ENCODE measurements around the gene C2orf72. TPM values are rescaled to one million over a fixed set of nuclear protein-coding genes. Genes with fewer than 3 reads are reported as not detected.
A peak's percentile ranks its signal among the peaks of the same experiment; 100 is the strongest.

C2orf72 gene
- total RNA-seq, 1 donor from 2014 or later = 27.7 TPM

DNA sequence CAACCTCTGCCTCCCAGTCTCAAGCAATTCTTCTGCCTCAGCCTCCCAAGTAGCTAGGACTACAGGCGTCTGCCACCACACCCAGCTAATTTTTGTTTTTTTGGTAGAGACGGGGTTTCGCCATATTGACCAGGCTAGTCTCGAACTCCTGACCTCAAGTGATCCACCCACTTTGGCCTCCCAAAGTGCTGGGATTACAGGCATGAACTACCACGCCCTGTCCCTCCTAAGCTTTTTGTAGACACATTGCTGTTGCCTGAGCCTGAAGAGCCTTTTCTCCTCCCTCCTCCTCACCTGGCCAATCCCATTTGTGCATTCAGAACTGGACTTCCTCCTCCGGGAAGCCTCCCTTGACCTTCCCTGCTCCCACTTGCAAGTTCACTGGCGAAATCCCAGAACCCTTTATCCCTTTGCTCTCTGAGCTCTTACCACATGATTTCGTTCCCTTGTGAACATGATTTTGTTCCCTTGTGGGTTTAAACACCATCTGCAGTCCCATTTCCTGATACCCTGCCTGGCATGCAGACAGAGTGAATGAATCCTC, 2.6 kb downstream of the C2orf72 start:
- FAIRE-seq (no peak), DNase-seq (ENCODE audit: low spot score in 2 of 2) (no peak)

DNA sequence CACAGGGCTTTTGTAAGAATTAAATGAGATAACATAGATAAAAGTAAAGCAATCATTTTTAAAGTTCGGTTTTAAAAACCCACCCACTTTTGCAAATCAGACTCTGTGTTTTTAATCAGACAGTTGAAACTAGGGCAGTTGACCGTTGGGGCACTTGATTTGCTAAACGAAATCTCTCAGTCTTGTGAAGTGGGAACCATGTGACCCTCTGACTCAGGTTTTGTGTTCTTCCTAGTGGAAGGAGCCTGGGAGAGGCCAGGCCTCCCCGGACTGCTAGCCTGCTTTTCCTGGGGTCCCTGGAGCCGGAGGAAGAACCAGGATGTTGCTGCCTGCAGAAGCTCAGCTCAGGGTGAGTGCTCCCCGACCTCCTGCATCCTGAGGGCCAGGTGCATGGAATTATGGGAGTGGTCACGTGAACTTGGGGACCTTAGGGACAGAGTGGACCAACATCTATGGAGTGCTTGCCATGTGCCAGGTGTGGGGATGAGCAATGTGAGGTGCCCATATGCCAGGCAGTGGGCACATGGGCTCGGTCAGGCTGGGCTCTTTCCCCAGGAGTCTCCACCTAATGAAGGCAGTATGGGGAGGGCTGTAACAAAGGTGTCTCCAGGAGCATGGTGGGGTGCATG, 3.9 kb downstream of the C2orf72 start:
- DNase-seq (ENCODE audit: low spot score in 2 of 2) (no peak), FAIRE-seq (no peak)

DNA sequence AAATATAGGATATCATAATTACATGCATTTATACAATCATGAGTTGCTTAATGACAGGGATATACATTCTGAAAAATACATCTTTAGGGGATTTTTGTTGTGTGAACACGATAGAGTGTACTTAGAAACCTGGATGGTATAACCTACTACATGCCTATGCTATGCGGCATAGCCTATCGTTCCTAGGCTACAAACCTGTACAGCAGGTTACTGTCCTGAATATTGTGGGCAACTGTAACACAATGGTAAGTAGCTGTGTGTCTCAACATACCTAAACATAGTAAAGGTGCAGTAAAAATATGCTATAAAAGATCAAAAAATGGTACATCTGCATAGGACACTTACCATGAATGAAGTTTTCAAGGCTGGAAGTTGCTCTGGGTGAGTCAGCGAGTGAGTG, 6.5 kb downstream of the C2orf72 start:
- FAIRE-seq = no peak
- DNase-seq (ENCODE audit: low spot score in 2 of 2) = no peak

DNA sequence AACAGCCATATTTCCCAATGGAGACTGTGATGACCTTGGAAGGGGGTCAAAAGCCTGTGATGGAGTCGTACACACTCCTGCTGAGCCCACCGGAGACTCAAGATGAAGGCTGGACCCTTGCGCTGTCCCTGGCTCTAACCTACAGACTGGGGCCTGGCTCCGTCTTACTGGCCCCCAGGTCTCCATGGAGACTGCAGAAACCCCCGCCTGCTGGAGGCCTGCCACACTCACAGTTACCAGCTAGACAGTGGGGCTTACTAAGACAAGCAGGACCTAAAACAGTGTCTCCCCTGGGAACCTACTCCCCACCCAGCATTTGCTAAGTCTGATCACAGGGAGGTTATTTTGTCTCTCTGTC, 9.6 kb downstream of the C2orf72 start:
- DNase-seq (ENCODE audit: low spot score in 2 of 2) (no peak), FAIRE-seq (no peak)

DNA sequence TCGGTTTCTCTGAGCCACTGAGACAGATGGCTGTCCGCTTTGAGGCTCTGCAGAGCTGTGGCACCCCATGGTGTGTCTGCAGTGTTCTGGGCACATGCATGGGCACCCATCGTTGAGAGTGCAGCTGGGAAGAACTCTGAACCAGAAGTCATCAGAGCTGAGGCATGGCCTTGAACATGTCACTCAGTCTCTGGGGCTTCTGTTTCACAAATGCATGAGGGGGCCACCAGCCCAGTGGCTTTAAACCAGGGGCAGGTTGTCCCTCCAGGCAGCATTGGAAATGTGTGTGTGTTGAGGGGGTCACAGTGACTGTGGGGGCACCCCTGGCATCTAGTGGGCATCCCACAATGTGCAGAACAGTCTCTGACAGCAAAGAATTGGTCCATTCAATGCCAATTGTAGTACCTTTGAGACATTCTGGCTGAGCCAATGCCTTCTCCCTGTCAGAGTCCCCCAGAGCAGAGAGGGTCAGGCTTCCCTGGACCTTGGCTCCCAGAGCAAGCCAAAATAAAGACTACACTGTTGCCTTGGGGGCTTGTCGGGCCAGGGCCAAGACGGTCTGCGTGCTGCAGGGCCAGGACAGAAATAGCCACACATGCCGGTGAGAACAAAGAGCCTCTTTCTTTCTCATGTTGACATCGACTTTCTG, 10.1 kb downstream of the C2orf72 start:
- FAIRE-seq (no peak), DNase-seq (ENCODE audit: low spot score in 2 of 2) (peak in 1 of 2 donors; percentile 51)

DNA sequence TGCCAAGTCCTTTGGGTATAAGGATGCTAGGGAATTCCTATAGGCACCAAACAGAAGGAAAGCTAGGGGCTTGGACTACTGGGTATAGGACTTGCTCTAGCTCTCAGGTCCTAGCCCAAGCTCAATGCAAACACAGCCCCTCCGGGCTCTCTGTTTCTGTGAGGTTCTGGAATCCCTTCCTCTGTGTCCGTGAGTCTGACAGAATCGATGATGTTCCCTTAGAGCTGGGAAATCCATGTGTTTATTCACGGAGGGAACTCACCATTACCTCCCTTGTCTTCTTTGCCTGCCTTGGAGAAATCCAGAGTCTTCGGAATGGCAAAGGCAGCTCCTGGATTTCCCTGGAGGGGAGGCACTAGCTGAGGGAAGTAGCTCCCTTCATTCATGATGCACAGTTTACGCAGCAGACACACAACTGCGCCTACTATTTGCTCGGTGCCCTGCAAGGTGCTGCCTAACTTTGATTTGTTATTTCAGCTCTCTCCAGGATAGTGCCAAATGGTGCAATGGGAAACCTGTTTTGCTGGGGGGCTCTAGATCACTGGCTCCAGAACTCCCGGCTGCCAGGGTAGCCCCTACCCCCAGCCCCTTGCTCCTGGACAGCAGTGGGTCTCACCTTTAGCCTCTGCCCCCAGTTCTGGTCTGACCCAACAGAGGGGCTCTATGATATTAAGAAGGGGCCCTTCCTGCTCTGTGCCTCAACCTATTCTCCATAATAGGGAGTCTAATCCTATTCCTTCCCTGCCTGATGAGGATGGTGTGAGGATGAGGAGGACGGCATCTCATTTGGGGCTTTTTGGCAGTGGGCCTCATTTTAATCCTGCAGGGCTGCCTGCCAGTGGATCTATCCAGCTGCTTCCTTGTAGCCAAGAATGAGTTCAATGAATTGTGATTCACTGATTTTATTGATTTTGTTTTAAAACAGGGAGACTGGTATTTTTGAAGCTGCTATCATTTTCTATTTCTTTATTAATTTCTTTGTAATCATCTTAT, 10.9 kb downstream of the C2orf72 start:
- FAIRE-seq = no peak

DNA sequence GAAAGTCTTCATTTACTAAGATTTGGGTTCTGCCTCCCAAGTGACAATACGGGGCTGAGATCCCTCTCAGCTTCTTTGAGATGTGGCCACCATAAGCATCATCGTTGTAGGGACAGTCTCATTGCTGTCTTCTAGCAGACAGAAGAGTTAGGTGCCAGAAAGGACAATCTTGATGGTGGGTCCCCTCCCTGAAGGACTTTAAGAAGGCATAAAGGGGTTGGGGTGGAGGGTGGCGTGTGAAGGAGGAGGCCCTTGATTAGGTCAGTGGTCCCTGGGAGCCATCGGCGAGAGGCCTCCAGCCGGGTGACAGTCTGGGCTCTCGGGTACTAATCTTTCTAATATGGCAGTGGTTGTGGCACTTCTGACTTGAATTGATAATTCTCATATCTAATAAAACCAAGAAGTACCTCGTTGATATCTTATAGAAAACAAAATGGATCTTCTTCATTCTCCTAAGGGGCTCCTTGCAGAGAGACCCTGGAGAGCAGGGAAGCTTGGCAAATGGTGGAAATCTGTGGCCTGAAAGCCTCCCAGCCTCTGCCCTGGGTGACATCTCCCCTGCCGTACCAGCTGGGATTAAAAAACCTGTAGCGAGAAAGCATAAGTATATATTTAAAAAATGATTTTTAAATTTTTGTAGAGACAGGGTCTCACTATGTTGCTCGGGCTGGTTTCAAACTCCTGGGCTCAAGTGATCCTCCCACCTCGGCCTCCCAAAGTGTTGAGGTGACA, 12.1 kb downstream of the C2orf72 start:
- no peak for FAIRE-seq
- DNase-seq (ENCODE audit: low spot score in 2 of 2) = no peak

More for the DNA sequence above, 10.9 kb downstream of the C2orf72 start:
- DNase-seq (ENCODE audit: low spot score in 2 of 2) = no peak

DNA sequence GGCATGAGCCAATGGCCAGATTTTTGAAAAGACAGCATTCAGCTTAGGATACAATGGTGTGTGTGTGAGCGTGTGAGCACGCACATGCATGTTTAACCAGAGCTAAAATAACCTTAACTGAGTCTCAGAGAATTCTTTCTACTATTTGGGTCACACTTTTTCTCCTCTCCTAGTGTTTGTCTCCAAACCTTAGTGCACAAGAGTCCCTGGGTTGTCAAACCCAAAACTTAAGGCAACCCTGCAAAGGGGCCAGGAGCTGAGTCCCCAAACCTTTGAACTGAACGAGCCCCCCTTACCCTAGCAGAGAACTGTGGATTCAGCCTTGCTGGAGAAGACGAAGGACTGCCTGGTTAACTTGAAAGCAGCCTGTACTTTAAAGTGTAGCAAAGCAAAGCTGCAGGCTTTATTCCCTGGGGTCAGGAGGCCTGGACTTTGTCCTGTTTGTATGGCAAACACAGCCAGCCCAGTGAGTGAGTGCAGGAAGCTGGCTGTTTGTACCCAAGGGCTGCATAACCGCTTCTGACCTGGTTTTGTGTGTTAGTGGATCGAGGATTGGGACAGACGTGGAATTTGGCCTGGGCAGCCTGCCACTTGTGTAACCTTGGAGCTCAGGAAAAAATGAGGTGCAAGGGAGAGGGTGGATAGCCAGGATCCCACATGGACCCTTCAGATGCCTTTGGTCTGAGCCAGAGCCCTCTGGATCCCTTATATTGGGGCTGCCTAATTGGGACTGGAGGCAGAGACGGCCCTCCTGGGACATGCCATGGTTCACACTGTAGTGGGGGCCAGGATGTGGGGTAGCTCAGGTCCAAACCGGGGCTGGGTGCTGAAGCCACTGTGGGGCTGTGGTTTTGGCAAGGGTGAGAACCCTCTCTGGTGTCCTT, 12.9 kb downstream of the C2orf72 start:
- FAIRE-seq = no peak
- no peak for DNase-seq (ENCODE audit: low spot score in 2 of 2)

DNA sequence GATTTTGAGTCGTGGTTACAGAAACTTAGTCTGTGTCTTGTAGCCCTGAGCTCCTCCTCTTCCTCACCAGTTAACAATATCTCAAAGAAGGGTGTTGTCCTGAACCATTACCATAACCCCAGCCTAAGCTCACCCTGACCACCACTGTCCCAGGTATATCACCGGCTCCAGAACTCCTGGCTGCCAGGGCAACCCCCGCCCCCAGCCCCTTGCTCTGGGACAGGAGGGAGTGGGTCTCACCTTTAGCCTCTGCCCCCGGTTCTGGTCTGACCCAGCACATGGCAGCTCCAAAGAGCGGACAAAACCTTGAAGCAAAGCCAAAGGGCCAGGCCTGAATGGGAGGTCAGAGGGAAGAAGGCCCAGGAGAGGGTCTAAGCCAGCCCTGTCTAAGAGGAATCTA, 13.8 kb downstream of the C2orf72 start:
- FAIRE-seq = no peak
- no peak for DNase-seq (ENCODE audit: low spot score in 2 of 2)

DNA sequence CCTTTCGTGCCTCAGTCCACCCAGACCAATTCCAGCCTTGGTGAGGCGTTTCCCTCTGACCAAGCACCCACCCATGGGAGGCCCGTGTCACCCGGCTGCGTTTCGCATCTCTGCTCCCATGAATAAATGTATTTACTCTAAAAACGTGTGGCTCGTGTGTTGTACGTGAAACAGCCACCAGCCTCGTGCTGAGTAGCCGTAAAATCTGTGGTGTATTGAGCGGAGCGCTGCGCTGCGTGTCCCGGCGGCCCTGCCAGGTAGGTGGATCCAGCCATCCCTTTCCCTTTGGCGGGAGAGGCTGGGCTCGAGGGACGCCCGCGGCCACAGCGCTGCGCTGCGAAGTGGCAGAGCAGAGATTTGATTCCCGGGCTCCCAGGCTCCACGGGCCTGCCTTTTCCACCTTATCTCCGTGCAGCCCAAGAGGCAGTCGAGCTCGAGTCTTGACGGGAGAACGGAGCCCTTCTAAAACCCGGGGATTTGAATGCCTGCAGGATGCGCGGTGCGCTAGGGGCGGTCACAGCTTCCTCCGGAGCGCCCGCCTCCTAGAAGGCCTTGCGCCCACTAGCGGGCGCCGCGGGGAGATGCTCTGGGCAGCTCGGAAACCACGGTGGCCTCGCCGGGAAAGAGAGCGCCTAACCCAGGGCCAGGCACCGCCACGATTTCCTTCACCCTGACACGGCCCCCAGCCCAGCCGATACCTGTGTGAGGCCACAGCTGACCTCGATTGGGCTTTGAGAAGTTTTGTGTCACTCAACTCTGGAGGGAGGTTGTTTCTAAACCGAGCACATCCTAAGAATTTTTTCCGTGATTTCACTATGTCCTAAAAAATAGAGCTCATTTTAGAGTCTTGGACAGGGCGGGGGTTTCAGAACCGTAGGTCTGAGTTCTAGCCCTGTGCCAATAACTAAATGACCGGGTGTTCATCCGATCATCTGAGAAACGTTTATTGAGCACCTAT, 15.4 kb downstream of the C2orf72 start:
- FAIRE-seq (no peak), DNase-seq (ENCODE audit: low spot score in 2 of 2) (peak; percentile 61 to 80)

DNA sequence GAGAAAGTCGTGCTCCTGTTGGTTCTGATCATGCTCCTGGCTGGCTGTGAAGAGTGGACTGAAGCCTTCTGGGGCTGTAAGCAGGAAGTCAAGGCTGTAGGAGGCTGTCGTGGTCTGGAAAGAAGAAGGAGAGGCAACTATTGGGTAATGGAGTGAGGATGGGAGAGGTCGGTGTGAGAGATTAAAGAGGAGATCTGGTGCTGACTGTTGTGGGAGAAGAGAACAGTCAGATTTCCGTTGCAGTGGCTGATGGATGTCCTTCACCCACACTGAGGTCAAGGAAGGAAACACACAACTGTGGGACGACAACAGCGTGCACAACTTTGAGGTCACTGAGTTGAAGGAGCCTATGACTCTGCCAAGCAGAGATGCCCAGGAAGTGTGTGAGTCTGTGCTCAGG, 16.5 kb downstream of the C2orf72 start:
- FAIRE-seq (no peak), DNase-seq (ENCODE audit: low spot score in 2 of 2) (no peak)

DNA sequence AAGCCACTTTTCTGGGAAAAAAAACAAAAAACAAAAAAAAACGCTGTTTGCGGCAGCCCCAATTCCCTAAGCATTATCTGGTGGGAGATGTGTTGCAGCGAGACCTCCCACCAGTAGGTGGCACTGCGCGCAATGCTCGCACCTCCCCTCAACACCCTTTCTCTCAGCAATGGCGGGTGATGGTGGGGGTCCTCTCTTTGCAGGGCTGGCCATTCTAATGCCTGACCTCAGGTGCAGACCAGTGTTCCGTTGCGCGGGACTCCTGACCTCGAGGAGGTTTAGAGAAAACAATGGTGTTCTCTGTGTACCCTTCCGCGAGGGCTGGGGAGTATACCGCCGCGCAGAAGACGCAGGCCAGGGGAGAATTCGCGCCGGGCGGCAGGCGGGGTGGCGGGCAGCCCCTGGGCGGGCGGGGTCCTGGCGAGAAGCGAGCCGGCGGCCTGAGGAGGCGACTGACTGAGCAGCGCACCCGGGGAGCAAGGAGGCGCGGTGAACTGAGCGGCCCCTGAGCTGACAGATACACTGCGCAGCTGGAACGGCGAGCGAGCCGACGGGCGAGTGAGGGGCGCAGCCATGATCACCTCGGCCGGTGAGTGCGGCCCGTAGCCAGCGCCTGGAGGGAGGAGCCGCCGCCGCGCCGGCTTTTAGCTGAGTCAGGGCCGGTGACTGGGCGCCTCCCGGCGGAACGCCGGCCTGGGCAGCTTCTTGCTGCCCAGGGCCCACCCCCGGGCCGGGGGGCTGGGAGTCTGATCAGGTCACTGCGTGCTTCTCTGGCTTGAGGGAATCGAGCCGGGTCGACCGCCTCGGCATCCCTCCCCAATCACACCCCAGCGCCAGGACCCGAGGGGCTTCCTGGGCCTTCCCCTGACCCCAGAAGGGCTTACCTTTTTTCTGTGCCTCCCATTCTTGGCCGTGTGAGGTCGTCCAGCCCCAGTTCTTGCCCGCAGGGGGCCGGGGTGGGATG, 19.4 kb downstream of the C2orf72 start, which contains the start of gene PSMD1:
Gene PSMD1, plus strand, starts transcription at position 415 of the 964 bp plus-strand sequence. Its CDS starts 159 bp downstream, at position 574.
- peak; percentile 86 to 88 for DNase-seq (ENCODE audit: low spot score in 2 of 2)
- no peak for FAIRE-seq

DNA sequence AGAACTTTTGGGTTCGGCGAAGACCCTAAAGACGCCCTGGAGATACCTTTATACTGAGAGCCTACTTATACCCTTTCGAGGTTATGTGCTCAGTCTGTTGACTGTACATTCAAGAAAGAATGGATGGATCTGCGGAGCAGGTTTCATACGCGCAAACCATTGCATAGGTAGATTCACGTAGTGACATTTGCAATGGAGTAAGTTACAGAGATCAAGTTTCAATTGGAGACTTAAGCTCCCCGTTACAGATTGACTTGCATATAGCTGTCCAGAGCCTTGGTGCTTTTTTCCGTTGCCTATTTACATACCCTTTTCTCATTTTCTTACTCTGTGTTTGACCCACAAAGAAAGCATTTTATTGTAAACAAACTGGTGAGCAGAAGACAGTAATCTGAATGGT, 20.3 kb downstream of the C2orf72 start:
- DNase-seq (ENCODE audit: low spot score in 2 of 2) = no peak

DNA sequence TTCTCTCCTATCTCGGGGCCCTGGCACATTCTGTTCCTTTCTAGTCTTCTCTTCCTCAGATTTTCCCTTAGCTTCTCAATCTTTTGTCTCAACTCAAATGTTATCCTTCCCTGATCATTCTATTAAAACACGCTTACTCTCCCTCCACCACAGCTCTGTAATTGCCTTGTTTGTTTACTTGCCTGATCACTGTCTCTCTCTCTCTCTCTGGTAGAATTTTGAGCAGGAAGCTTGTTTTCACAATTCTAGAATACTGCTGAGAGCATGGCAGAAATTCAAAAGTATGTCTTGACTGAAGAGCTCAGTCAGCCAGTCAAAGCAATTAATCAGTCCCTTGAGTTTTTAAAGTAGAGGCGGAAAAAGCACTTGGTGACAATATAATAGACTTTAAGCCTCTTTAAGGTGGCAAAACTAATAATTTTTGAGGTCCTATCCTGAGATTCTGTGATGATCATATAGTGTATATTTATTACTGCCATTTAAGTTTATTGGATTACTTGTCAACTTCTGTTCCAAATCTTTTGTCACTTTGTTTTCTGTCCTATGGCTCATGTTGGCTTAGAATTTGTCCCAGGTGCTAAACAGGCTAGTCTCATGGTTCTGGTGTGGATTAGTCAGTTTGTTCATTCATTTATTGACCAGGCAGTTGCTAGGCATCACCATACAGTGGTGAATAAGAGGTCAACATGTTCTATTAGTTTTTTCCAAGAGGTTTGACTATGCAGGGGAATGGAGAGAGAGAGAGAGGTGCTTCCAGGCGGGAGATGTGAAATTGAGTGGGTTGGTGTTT, 21.6 kb downstream of the C2orf72 start:
- no peak for DNase-seq (ENCODE audit: low spot score in 2 of 2)
- FAIRE-seq = no peak

More for the DNA sequence above, 20.3 kb downstream of the C2orf72 start:
- FAIRE-seq = no peak

DNA sequence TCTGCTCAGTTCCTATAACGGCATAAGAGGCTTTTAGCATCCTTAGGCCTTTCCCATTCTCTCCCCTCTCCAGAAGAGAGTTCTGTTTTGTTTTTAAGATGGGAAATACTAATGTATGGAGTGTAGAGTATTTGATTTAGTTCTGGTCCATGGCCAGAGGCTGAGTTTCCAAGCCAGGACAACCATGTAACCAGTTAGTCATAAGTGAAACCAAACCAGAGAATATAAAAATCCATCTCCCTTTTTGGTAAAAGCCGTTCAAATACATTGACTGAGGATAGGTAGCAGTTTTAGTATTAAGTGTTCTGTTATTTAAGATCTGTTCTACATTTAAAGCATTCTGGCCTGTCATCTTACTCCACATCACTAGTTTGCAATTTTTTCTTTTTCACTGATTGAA, 22.4 kb downstream of the C2orf72 start:
- no peak for FAIRE-seq
- no peak for DNase-seq (ENCODE audit: low spot score in 2 of 2)

DNA sequence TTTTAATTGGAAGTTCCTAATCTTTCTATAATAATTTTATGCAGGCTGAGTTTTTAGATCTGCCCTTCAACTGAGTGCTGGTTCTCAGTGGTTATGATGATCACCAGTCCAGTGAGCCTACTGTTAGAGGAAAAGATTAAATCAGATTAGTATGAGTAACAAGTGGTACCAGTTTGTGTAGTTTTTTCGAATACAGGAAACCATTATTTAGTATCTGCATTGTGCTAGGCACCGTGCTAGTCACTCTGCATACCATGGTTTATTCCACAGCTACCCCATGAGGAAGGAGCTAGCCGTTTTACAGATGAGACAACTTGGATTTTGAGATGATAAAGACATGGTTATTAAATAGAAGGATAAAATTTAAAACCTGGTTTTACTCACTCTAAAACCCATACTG, 25.5 kb downstream of the C2orf72 start:
- DNase-seq (ENCODE audit: low spot score in 2 of 2) (no peak), FAIRE-seq (no peak)
